Panc1 (cell line): ENCODE results near the gene SIGLEC5. TPM values are rescaled to one million over a fixed set of nuclear protein-coding genes. Genes with fewer than 3 reads are reported as not detected.

Experiments
- ATAC-seq: fragments of 200-7000 bp; cut with Tn5 transposase; 2 replicates; pipeline ENCODE4 v1.9.1; 2020; ENCODE audit warnings: mild to moderate bottlenecking, moderate library complexity
- BruUV-seq: library from RNA; stranded (reverse); fragments of 400-500 nt; replicated peaks from 2 replicates; lab custom pipeline; 2021; lab: Mats Ljungman, UMichigan
- CTCF ChIA-PET: fragments of 300-600 bp; sonication (Branson Sonifier 250); formaldehyde crosslinking; loops from one replicate; lab custom pipeline; 2022; ENCODE audit warnings: antibody characterized with exemption; lab: Charles Lee
- POLR2A ChIA-PET: fragments of 300-600 bp; sonication (Branson Sonifier 250); formaldehyde crosslinking; loops from one replicate; lab custom pipeline; 2022; ENCODE audit warnings: antibody characterized with exemption; lab: Charles Lee
- DNase-seq: peaks from one replicate; pipeline ENCODE4 v3.0.0-alpha.2; 2010; ENCODE audit warnings: low read depth, low spot score
- H3K27ac ChIP-seq: 2 replicates; pipeline ENCODE4 v1.5.1; 2011; ENCODE audit warnings: mild to moderate bottlenecking, low read length, inconsistent platforms
- H3K27me3 ChIP-seq: fragments of 200-500 bp; sonication (Bioruptor generic); 2 replicates; pipeline ENCODE4 v1.6.0; 2014; ENCODE audit warnings: low read length, inconsistent platforms; ENCODE audit not compliant: control insufficient read depth, insufficient read depth
- H3K36me3 ChIP-seq: fragments of 200-500 bp; sonication (Bioruptor generic); 2 replicates; pipeline ENCODE4 v1.5.1; 2014; ENCODE audit warnings: inconsistent platforms, mild to moderate bottlenecking, low read length, moderate library complexity; ENCODE audit not compliant: control insufficient read depth, insufficient read depth
- H3K4me1 ChIP-seq: 2 replicates; pipeline ENCODE4 v1.5.1; 2011; ENCODE audit warnings: inconsistent platforms, mild to moderate bottlenecking, low read length, moderate library complexity; ENCODE audit not compliant: control insufficient read depth, insufficient read depth
- H3K4me3 ChIP-seq, 2 experiments: 2 replicates each; pipeline ENCODE4 v1.5.1; 2011 to 2012; ENCODE audit warnings: low read depth in 2 of 2, low read length in 2 of 2, mild to moderate bottlenecking in 2 of 2, inconsistent platforms in 1 of 2, moderate library complexity in 1 of 2
- H3K9me3 ChIP-seq: fragments of 200-500 bp; sonication (Bioruptor generic); 2 replicates; pipeline ENCODE4 v1.5.1; 2014; ENCODE audit warnings: low read depth, mild to moderate bottlenecking, inconsistent platforms, low read length, moderate library complexity; ENCODE audit not compliant: control insufficient read depth, insufficient read depth
- CTCF ChIP-seq: fragments of 450-650 bp; IDR thresholded peaks from 2 replicates; pipeline ENCODE4 v1.5.1; 2017; ENCODE audit warnings: mild to moderate bottlenecking
- POLR2AphosphoS5 ChIP-seq: IDR thresholded peaks from 2 replicates; pipeline ENCODE4 v1.6.1; 2012; ENCODE audit warnings: mild to moderate bottlenecking, low read depth, low read length, moderate library complexity
- REST ChIP-seq, 2 experiments: IDR thresholded peaks; 2 replicates each; pipeline ENCODE4 v1.6.1; 2011 to 2012; ENCODE audit warnings: low read depth in 2 of 2, control low read depth in 1 of 2, low read length in 1 of 2, mild to moderate bottlenecking in 1 of 2, moderate library complexity in 1 of 2; ENCODE audit not compliant: insufficient read depth in 1 of 2
- SIN3A ChIP-seq: IDR thresholded peaks from 2 replicates; pipeline ENCODE4 v1.6.1; 2012; ENCODE audit warnings: low read depth, mild to moderate bottlenecking, low read length, moderate library complexity, borderline replicate concordance; ENCODE audit not compliant: insufficient read depth
- TCF7L2 ChIP-seq: IDR thresholded peaks from 2 replicates; pipeline ENCODE4 v1.6.1; 2011; ENCODE audit warnings: mild to moderate bottlenecking, low read depth, low read length, inconsistent platforms
- in situ Hi-C: cut with HindIII; loops from 2 replicates; pipeline ENCODE4 v1.10.0; 2016; ENCODE audit warnings: low sequenced_read_pairs, low pct_unique_long_range_greater_than_20kb
- intact Hi-C: fragments of 100-400 bp; cut with micrococcal nuclease; formaldehyde crosslinking; loops from one replicate; pipeline ENCODE4 v1.10.0; 2022; ENCODE audit not compliant: unreplicated experiment
- total RNA-seq: library from RNA; stranded (reverse); gene quantifications from one replicate; pipeline ENCODE4 v1.2.1, GENCODE V29; 2021; ENCODE audit not compliant: unreplicated experiment

Gene SIGLEC5
- total RNA-seq, 1 experiment from 2014 or later: not detected

GRCh38 chr19:51607077-51607476 is 23.1 kb downstream of the SIGLEC5 start:
- intact Hi-C loops: no loop called here
- ChIA-PET POLR2A (no interaction called here), CTCF (no interaction called here)
- TF ChIP-seq REST (IDR thresholded peaks at IDR 0.05; ENCODE audit: insufficient read depth in 1 of 2, low read depth in 2 of 2, low read length in 1 of 2): no peak
- no peak for TF ChIP-seq SIN3A
- no peak for TF ChIP-seq TCF7L2
- TF ChIP-seq CTCF: no peak
- TF ChIP-seq POLR2AphosphoS5: no peak
- Histone ChIP-seq H3K4me3 (no peak overlapping the region), H3K9me3 (no peaks in the 10 kb centered on the region), H3K4me1 (no peaks in the 10 kb centered on the region), H3K36me3 (no peaks in the 10 kb centered on the region), H3K27me3 (0 out of 2 replicates have a peak, but pooled peaks cover 2% of the 10 kb centered on the region), H3K27ac (no peak overlapping the region)
- in situ Hi-C loops: no loop called here
- no TSS peak for BruUV-seq
- DNase-seq (no peak), ATAC-seq (no peak)

GRCh38 chr19:51602189-51602854 is 27.9 kb downstream of the SIGLEC5 start:
- H3K36me3 ChIP-seq: no peaks in the 10 kb centered on the region
- H3K27me3 ChIP-seq: no peaks in the 10 kb centered on the region
- in situ Hi-C loops: no loop called here
- intact Hi-C loops: no loop called here
- DNase-seq (no peak), ATAC-seq (no peak)
- no TSS peak for BruUV-seq
- no peak overlapping the region for H3K27ac ChIP-seq
- TF ChIP-seq SIN3A (no peak), REST (IDR thresholded peaks at IDR 0.05; ENCODE audit: insufficient read depth in 1 of 2, low read depth in 2 of 2, low read length in 1 of 2) (no peak), TCF7L2 (no peak), CTCF (no peak), POLR2AphosphoS5 (no peak)
- no peak overlapping the region for H3K4me3 ChIP-seq
- no peaks in the 10 kb centered on the region for H3K9me3 ChIP-seq
- ChIA-PET POLR2A (no interaction called here), CTCF (no interaction called here)
- H3K4me1 ChIP-seq: no peaks in the 10 kb centered on the region
